Measurements from ENCODE around the gene TCP11.
"Not testable (repeated sequence)": the region's sequence is repeated elsewhere in the genome, so short reads cannot be mapped to it uniquely, and the experiment has no call there.

The TCP11 gene

DNA sequence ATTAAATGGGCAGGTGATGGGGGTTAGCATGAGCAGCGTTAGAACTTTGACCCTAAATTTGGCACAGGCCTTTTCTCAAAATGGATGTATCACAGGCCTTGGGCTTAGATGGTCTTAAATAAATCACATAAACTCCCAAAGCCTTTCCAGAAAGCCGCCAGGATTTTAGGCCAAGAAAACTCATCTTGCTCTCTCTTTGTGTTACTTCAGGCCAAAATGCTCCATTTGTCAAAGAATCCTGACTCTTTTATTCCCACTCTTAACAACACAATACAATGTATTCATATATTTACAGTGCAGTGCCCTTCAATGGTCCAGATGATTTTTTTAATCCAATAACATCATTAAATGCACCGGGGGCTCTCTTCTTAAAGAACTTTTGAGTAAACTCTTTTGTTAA, 5.9 kb upstream of the TCP11 start:
- no peaks in the 10 kb centered on the region for H3K4me1 Mint-ChIP-seq

DNA sequence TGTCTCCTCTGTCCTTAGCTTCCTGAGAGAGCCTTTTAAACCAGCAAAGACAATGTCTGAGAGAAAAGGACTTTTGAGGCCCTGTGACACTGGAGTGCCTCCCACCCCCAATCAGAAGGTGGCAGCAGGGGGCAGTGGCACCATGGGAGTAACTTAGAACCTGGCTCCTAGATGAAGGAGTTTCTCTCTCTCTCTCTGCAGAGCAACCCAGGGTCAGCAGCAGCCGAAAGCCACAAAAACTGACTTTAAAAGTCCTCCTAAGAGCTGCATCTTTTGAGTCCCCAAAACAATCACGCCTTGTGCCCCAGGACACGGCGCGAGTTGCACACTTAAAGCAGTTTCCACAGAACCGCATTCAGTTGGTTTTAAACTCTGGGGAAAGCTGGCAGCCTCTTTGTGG, 5.3 kb upstream of the TCP11 start:
- Mint-ChIP-seq H3K9me3 (no peaks in the 10 kb centered on the region), H3K27ac (no peak overlapping the region), H3K27me3 (peaks cover 2% of the 10 kb centered on the region), H3K4me1 (no peaks in the 10 kb centered on the region), H3K36me3 (no peaks in the 10 kb centered on the region), H3K4me3 (no peak overlapping the region)
- ATAC-seq (ENCODE audit: low read depth) (no peak), DNase-seq (ENCODE audit: low spot score in 2 of 2) (no peak)

More for the DNA sequence above, 5.9 kb upstream of the TCP11 start:
- no peak overlapping the region for H3K27ac Mint-ChIP-seq
- H3K9me3 Mint-ChIP-seq = no peaks in the 10 kb centered on the region
- DNase-seq (ENCODE audit: low spot score in 2 of 2) = no peak
- no peaks in the 10 kb centered on the region for H3K36me3 Mint-ChIP-seq
- no peak for ATAC-seq (ENCODE audit: low read depth)
- H3K27me3 Mint-ChIP-seq = no peaks in the 10 kb centered on the region
- no peak overlapping the region for H3K4me3 Mint-ChIP-seq

GRCh38 chr6:35145757-35146156, 4.6 kb upstream of the TCP11 start:
- Mint-ChIP-seq H3K9me3 (no peaks in the 10 kb centered on the region), H3K4me3 (no peak overlapping the region), H3K36me3 (no peaks in the 10 kb centered on the region), H3K4me1 (peaks cover under 1% of the 10 kb centered on the region), H3K27ac (no peak overlapping the region), H3K27me3 (peaks cover 3% of the 10 kb centered on the region)
- ATAC-seq (ENCODE audit: low read depth) = no peak
- no peak for DNase-seq (ENCODE audit: low spot score in 2 of 2)

- DNase-seq (ENCODE audit: low spot score in 2 of 2) (no peak), ATAC-seq (ENCODE audit: low read depth) (no peak)
- Mint-ChIP-seq H3K9me3 (no peaks in the 10 kb centered on the region), H3K36me3 (no peaks in the 10 kb centered on the region), H3K4me3 (no peak overlapping the region), H3K4me1 (peaks cover 6% of the 10 kb centered on the region), H3K27me3 (peaks cover 9% of the 10 kb centered on the region), H3K27ac (no peak overlapping the region)
Measured at GRCh38 chr6:35142588-35143569, 1.7 kb upstream of the TCP11 start.

- Mint-ChIP-seq H3K27me3 (peaks cover 9% of the 10 kb centered on the region), H3K4me3 (peak overlapping the region; percentile 62), H3K4me1 (peaks cover 9% of the 10 kb centered on the region), H3K27ac (peak overlapping the region; percentile 65), H3K9me3 (no peaks in the 10 kb centered on the region), H3K36me3 (no peaks in the 10 kb centered on the region)
- ATAC-seq (ENCODE audit: low read depth) (no peak), DNase-seq (ENCODE audit: low spot score in 2 of 2) (no peak)
Measured at GRCh38 chr6:35140639-35141006, 516 bp downstream of the TCP11 start.

- Mint-ChIP-seq H3K9me3 (no peaks in the 10 kb centered on the region), H3K36me3 (no peaks in the 10 kb centered on the region), H3K27me3 (peaks cover 9% of the 10 kb centered on the region), H3K4me1 (peaks cover 9% of the 10 kb centered on the region), H3K27ac (peak overlapping the region; percentile 65), H3K4me3 (peak overlapping the region; percentile 62)
- DNase-seq (ENCODE audit: low spot score in 2 of 2) (peak; percentile 37 to 51), ATAC-seq (ENCODE audit: low read depth) (peak; percentile 63)
Measured at GRCh38 chr6:35139924-35140638, 1.1 kb downstream of the TCP11 start.

DNA sequence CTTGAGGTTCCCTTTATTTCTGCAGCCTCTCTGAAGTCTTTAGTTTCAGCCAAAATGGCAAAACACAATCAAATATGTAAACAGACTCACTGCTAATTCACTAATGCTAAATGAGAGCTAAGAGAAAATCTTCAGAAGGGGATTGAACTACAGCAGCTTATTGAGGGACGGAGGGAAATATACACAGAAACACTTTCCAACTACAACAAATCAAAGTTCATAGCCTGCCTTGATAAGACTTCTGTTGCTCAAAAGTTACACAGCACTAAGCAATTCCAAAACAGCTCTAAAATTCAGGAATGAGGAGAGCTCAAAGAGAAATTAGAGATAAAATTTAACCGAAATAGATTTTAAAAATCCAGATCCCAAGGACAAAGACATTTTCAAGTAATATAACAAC, 1.7 kb downstream of the TCP11 start:
- no peaks in the 10 kb centered on the region for H3K9me3 Mint-ChIP-seq
- no peak overlapping the region for H3K4me3 Mint-ChIP-seq
- H3K36me3 Mint-ChIP-seq = no peaks in the 10 kb centered on the region
- no peak overlapping the region for H3K27ac Mint-ChIP-seq
- peaks cover 9% of the 10 kb centered on the region for H3K4me1 Mint-ChIP-seq
- ATAC-seq (ENCODE audit: low read depth) (no peak), DNase-seq (ENCODE audit: low spot score in 2 of 2) (no peak)
- H3K27me3 Mint-ChIP-seq = peaks cover 9% of the 10 kb centered on the region

DNA sequence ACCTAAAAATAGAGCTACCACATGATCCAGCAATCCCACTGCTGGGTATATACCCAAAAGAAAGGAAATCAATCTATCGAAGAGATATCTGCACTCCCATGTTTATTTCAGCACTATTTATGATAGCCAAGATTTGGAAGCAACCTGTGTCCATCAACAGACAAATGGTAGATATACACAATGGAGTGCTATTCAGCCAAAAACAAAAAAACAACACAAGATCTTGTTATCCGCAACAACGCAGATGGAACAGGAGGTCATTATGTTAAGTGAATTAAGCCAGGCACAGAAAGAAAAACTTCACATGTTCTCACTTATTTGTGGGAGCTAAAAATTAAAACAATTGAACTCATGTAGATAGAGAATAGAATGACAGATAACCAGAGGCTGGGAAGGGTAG, 2.9 kb downstream of the TCP11 start:
- not testable (repeated sequence) for H3K27me3 Mint-ChIP-seq; H3K4me1 Mint-ChIP-seq; H3K4me3 Mint-ChIP-seq; DNase-seq (ENCODE audit: low spot score in 2 of 2); H3K36me3 Mint-ChIP-seq; H3K27ac Mint-ChIP-seq; ATAC-seq (ENCODE audit: low read depth); H3K9me3 Mint-ChIP-seq

DNA sequence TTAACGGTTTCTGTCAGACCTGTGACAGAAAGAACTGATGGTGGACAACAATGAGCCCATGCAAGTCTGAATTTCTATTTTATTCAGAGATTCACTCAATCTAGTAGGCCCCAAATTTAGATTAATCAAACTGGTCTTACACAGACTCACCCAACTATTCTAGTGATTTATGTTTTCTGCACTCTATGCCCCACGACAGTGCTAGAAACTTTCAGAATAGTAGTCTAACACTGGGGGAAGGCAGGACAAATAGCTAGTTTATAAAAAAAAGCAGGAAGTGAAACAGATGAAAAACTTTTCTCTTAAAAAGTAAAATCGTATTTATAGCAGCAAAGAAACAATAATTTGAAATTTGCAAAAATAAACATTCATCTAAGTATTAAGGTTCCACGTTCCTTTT, 5.0 kb downstream of the TCP11 start:
- peaks cover 9% of the 10 kb centered on the region for H3K4me1 Mint-ChIP-seq
- H3K27ac Mint-ChIP-seq = no peak overlapping the region
- H3K36me3 Mint-ChIP-seq = no peaks in the 10 kb centered on the region
- no peak for DNase-seq (ENCODE audit: low spot score in 2 of 2)
- H3K9me3 Mint-ChIP-seq = no peaks in the 10 kb centered on the region
- peaks cover 15% of the 10 kb centered on the region for H3K27me3 Mint-ChIP-seq
- peak; percentile 58 for ATAC-seq (ENCODE audit: low read depth)
- H3K4me3 Mint-ChIP-seq = no peak overlapping the region

GRCh38 chr6:35128496-35128895, 12.6 kb downstream of the TCP11 start:
- H3K4me1 Mint-ChIP-seq = no peaks in the 10 kb centered on the region
- H3K4me3 Mint-ChIP-seq = no peak overlapping the region
- ATAC-seq (ENCODE audit: low read depth) (no peak), DNase-seq (ENCODE audit: low spot score in 2 of 2) (no peak)
- H3K9me3 Mint-ChIP-seq = no peaks in the 10 kb centered on the region
- H3K27ac Mint-ChIP-seq = no peak overlapping the region
- H3K27me3 Mint-ChIP-seq = peaks cover 8% of the 10 kb centered on the region
- no peaks in the 10 kb centered on the region for H3K36me3 Mint-ChIP-seq

DNA sequence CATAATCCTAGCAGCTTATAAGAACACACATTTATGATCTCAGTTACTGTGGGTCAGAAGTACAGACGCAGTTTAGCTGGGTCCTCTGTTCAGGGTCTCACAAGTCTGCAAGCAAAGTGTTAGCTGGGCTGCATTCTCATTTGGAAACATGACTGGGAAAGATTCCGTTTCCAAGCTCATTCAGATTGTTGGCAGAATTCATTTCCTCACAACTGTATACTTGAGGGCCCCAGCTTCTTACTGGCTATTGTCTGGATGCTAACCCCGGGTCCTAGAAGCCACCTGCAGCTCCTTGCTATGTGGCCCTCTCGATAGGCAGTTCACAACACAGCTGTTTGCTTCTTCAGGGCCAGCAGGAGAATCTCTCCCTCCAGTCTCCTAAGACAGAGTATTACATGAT, 13.1 kb downstream of the TCP11 start:
- ATAC-seq (ENCODE audit: low read depth) (no peak), DNase-seq (ENCODE audit: low spot score in 2 of 2) (no peak)
- H3K4me3 Mint-ChIP-seq = no peak overlapping the region
- H3K4me1 Mint-ChIP-seq = no peaks in the 10 kb centered on the region
- peaks cover 8% of the 10 kb centered on the region for H3K27me3 Mint-ChIP-seq
- no peaks in the 10 kb centered on the region for H3K9me3 Mint-ChIP-seq
- no peak overlapping the region for H3K27ac Mint-ChIP-seq
- no peaks in the 10 kb centered on the region for H3K36me3 Mint-ChIP-seq

- Mint-ChIP-seq H3K4me3 (no peak overlapping the region), H3K36me3 (peaks cover 3% of the 10 kb centered on the region)
Measured at GRCh38 chr6:35124356-35124755, 16.8 kb downstream of the TCP11 start.

DNA sequence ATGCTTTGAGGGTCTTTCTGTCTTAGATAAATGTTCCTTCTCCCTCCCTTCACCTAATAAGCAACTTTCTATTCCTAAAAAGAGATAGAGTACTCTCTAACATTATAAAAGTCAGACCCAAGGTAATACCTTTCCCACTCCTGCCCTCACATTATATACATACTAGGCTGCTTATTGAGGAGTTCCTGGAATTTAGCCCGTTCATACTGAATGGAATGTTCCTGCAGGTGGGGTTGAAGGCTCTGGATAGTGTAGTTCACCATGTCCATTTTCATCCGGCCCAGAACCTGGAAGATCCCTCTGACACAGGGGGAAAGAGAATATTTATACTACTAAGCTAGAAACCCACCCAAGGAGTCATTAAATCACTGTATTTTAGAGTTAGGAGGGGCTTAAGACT, 20.4 kb downstream of the TCP11 start:
- no peaks in the 10 kb centered on the region for H3K27me3 Mint-ChIP-seq
- H3K4me3 Mint-ChIP-seq = no peak overlapping the region
- H3K4me1 Mint-ChIP-seq = no peaks in the 10 kb centered on the region
- H3K9me3 Mint-ChIP-seq = no peaks in the 10 kb centered on the region
- no peak for DNase-seq (ENCODE audit: low spot score in 2 of 2)
- no peak for ATAC-seq (ENCODE audit: low read depth)
- H3K36me3 Mint-ChIP-seq = peaks cover 3% of the 10 kb centered on the region
- no peak overlapping the region for H3K27ac Mint-ChIP-seq

More at GRCh38 chr6:35124356-35124755, 16.8 kb downstream of the TCP11 start:
- Mint-ChIP-seq H3K4me1 (no peaks in the 10 kb centered on the region), H3K9me3 (no peaks in the 10 kb centered on the region), H3K27me3 (no peaks in the 10 kb centered on the region), H3K27ac (no peak overlapping the region)
- no peak for ATAC-seq (ENCODE audit: low read depth)
- no peak for DNase-seq (ENCODE audit: low spot score in 2 of 2)

GRCh38 chr6:35108309-35108885, 32.7 kb downstream of the TCP11 start:
- ATAC-seq (ENCODE audit: low read depth) = no peak

More at GRCh38 chr6:35108309-35108885, 32.7 kb downstream of the TCP11 start:
- Mint-ChIP-seq H3K9me3 (peaks cover 9% of the 10 kb centered on the region), H3K4me1 (no peaks in the 10 kb centered on the region), H3K4me3 (no peak overlapping the region), H3K27me3 (peaks cover 6% of the 10 kb centered on the region), H3K27ac (peak overlapping the region; percentile 85), H3K36me3 (peaks cover 3% of the 10 kb centered on the region)
- DNase-seq (ENCODE audit: low spot score in 2 of 2) = no peak

Measured in memory B cell (primary cell).